ENCODE measurements around the gene VIPR1.

- no peak for TF ChIP-seq CTCF (IDR thresholded peaks at IDR 0.05)
- TF ChIP-seq POLR2A (IDR thresholded peaks at IDR 0.05), result no peak
- no peak for TF ChIP-seq EP300 (IDR thresholded peaks at IDR 0.05)
- TF ChIP-seq POLR2AphosphoS5 (IDR thresholded peaks at IDR 0.05), result no peak
These were observed 27.0 kb downstream of the VIPR1 start for GRCh38 chr3:42529468-42529867.

Data from sigmoid colon (tissue), 4 donors.